HEK293T (cell line): ENCODE measurements around the gene ARMS2.

Experiments used
- CTCF ChIA-PET: fragments of 350-600 bp; formaldehyde crosslinking; extraction: SDS; loops from one replicate; lab custom pipeline; 2021; ENCODE audit warnings: antibody characterized with exemption, inconsistent platforms; lab: Yijun Ruan, JAX
- POLR2A ChIA-PET: fragments of 350-600 bp; formaldehyde crosslinking; extraction: SDS; loops from one replicate; lab custom pipeline; 2020; ENCODE audit warnings: antibody characterized with exemption, inconsistent platforms; lab: Yijun Ruan, JAX
- DNase-seq: peaks from one replicate; pipeline ENCODE4 v3.0.0; 2012; ENCODE audit warnings: mixed read lengths; ENCODE audit errors: extremely low spot score
- ARNT ChIP-seq: fragments of 450-650 bp; IDR thresholded peaks from 2 replicates; pipeline ENCODE4 v1.6.1; 2017; ENCODE audit warnings: mild to moderate bottlenecking
- BHLHE40 ChIP-seq: fragments of 450-650 bp; IDR thresholded peaks from 2 replicates; pipeline ENCODE4 v1.6.1; 2016; ENCODE audit warnings: mild to moderate bottlenecking, moderate library complexity, borderline replicate concordance
- CTBP1 ChIP-seq: fragments of 450-650 bp; IDR thresholded peaks from 2 replicates; pipeline ENCODE4 v1.6.1; 2016; ENCODE audit warnings: borderline replicate concordance
- ELF4 ChIP-seq: fragments of 450-650 bp; IDR thresholded peaks from 2 replicates; pipeline ENCODE4 v1.6.1; 2017; ENCODE audit warnings: antibody characterized with exemption
- FOXA1 ChIP-seq: fragments of 450-650 bp; IDR thresholded peaks from 2 replicates; pipeline ENCODE4 v1.6.1; 2016; ENCODE audit warnings: mild to moderate bottlenecking
- FOXK2 ChIP-seq: fragments of 450-650 bp; IDR thresholded peaks from 2 replicates; pipeline ENCODE4 v1.6.1; 2016; ENCODE audit warnings: mild to moderate bottlenecking
- FOXM1 ChIP-seq: fragments of 450-650 bp; IDR thresholded peaks from 2 replicates; pipeline ENCODE4 v1.6.1; 2017; ENCODE audit warnings: mild to moderate bottlenecking, borderline replicate concordance
- HDGF ChIP-seq: fragments of 450-650 bp; IDR thresholded peaks from 2 replicates; pipeline ENCODE4 v1.6.1; 2017; ENCODE audit warnings: antibody characterized with exemption, borderline replicate concordance
- L3MBTL2 ChIP-seq: fragments of 450-650 bp; conservative IDR thresholded peaks from 2 replicates; pipeline ENCODE4 v1.6.1; 2016; ENCODE audit warnings: mild to moderate bottlenecking
- LEF1 ChIP-seq: fragments of 450-650 bp; IDR thresholded peaks from 2 replicates; pipeline ENCODE4 v1.6.1; 2017; ENCODE audit warnings: mild to moderate bottlenecking, borderline replicate concordance
- NFRKB ChIP-seq: fragments of 450-650 bp; IDR thresholded peaks from 2 replicates; pipeline ENCODE4 v1.6.1; 2016; ENCODE audit warnings: mild to moderate bottlenecking, moderate library complexity
- SP1 ChIP-seq: fragments of 450-650 bp; IDR thresholded peaks from 2 replicates; pipeline ENCODE4 v1.6.1; 2017
- SUZ12 ChIP-seq: fragments of 450-650 bp; IDR thresholded peaks from 2 replicates; pipeline ENCODE4 v1.6.1; 2016; ENCODE audit warnings: mild to moderate bottlenecking
- TARDBP ChIP-seq: fragments of 450-650 bp; IDR thresholded peaks from 2 replicates; pipeline ENCODE4 v1.6.1; 2016
- ZNF384 ChIP-seq: fragments of 450-650 bp; IDR thresholded peaks from 2 replicates; pipeline ENCODE4 v1.6.1; 2016
- TF ChIP-seq, protein P1 (sequence below): fragments of 450-650 bp; IDR thresholded peaks from 2 replicates; pipeline ENCODE4 v1.6.1; 2016

ARMS2 gene

DNA sequence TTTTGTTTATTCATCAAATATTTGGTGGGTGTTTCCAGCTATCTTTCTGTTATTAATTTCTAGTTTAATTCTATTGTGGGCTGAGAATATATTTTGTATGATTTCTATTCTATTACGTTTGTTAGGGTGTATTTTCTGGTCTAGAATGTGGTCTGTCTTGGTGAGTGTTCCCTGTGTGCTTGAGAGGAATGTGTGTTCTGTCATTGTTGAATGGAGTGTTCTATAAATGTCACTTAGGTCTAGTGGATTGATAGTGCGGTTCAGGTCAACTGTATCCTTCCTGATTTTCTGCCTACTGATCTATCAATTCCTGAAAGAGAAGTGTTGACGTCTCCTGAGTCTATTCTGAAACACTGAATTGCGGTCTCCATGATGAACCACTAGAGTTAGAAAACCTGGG is 15.4 kb downstream of the ARMS2 start:
- DNase-seq = no peak
- POLR2A ChIA-PET = no interaction called here
- CTCF ChIA-PET = no interaction called here
- TF ChIP-seq ARNT = no peak
- TF ChIP-seq SUZ12 = no peak
- TF ChIP-seq BHLHE40 = no peak
- TF ChIP-seq HDGF = no peak
- TF ChIP-seq TARDBP = no peak
- TF ChIP-seq LEF1 = no peak
- no peak for TF ChIP-seq FOXA1
- no peak for TF ChIP-seq SP1
- no peak for TF ChIP-seq CTBP1
- TF ChIP-seq ELF4 = no peak
- TF ChIP-seq FOXM1 = no peak
- no peak for TF ChIP-seq ZNF384
- TF ChIP-seq, protein P1, sequence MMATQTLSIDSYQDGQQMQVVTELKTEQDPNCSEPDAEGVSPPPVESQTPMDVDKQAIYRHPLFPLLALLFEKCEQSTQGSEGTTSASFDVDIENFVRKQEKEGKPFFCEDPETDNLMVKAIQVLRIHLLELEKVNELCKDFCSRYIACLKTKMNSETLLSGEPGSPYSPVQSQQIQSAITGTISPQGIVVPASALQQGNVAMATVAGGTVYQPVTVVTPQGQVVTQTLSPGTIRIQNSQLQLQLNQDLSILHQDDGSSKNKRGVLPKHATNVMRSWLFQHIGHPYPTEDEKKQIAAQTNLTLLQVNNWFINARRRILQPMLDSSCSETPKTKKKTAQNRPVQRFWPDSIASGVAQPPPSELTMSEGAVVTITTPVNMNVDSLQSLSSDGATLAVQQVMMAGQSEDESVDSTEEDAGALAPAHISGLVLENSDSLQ = no peak
- no peak for TF ChIP-seq FOXK2
- TF ChIP-seq NFRKB = no peak
- no peak for TF ChIP-seq L3MBTL2

- no peak for DNase-seq
- POLR2A ChIA-PET = no interaction called here
- no peak for TF ChIP-seq LEF1
- no peak for TF ChIP-seq SP1
- TF ChIP-seq FOXK2 = no peak
- TF ChIP-seq BHLHE40 = no peak
- TF ChIP-seq FOXM1 = no peak
- no peak for TF ChIP-seq ZNF384
- TF ChIP-seq SUZ12 = no peak
- TF ChIP-seq, protein P1 = no peak
- no peak for TF ChIP-seq ARNT
- no peak for TF ChIP-seq ELF4
- no peak for TF ChIP-seq CTBP1
- CTCF ChIA-PET = no interaction called here
These were observed 17.2 kb downstream of the ARMS2 start for GRCh38 chr10:122471531-122472177.

DNA sequence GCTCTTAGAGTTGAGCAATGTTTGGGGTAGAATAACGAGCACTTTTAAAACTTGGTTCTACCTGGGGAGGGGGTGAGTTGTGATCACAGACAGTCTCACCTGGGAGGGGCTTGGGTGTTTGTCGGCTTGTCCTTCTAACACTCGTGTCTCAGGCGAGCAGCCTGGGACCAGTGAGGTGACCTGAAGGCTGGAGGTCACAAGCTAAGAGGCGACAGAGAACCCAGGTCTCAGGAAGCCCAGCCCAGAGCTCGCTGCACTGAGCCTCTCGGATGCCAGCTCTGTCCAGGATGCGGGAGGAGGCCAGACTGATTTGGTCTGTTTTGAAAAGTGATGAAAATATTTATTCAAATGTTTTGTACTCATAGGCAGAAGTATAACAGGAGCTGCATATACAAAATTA is 18.7 kb downstream of the ARMS2 start:
- TF ChIP-seq HDGF = no peak
- TF ChIP-seq BHLHE40 = no peak
- TF ChIP-seq, protein P1 = no peak
- no peak for TF ChIP-seq FOXK2
- TF ChIP-seq FOXM1 = no peak
- TF ChIP-seq SUZ12 = no peak
- no peak for TF ChIP-seq LEF1
- TF ChIP-seq L3MBTL2 = no peak
- no peak for TF ChIP-seq ARNT
- no peak for TF ChIP-seq CTBP1
- no peak for TF ChIP-seq NFRKB
- TF ChIP-seq SP1 = no peak
- POLR2A ChIA-PET = interaction anchor here (0.7 kb wide), 1 partner anchor 99 kb away, joined by 3 read pairs; the partner anchor contains the start of gene PLEKHA1
- CTCF ChIA-PET = interaction anchor here (1.4 kb wide), 1 partner anchor 90 kb away, joined by 3 read pairs; no protein-coding TSS in a partner anchor
- no peak for DNase-seq

DNA sequence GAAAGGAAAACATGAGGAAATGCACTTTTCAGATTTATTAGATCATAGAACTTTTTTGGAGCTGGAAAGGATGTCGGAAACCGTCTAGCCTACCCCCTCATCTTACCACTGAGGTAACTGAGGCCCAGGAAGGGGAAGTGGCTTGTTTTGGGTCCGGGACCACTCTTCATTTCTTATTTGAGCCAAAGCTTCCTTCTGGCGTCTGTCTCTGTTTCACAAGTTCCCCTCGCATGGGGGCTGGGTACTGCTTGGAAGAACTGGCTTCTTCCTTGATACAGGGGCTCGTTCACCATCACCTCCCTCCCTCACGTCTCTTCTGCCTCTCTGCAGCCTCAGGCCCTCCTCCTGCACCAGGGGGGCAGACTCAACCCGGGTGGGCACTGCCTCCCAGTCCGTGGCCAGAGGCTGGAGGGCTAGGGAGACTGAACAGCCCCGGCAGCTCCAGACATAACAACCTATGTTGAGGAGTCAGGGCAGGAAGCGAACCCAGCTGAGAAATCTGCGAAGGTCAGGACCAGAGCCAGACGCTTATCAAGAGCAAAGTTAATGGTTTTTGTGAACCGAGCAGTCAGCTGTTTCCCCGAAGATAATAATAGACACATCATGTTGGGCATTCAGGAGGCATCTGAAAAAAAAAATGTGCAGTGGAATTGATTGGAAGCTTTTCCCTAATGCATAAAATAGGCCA is 19.8 kb downstream of the ARMS2 start:
- ChIA-PET POLR2A (no interaction called here), CTCF (interaction anchor here (0.5 kb wide), 1 partner anchor 141 kb away, joined by 3 read pairs; no protein-coding TSS in a partner anchor)
- no peak for TF ChIP-seq BHLHE40
- no peak for TF ChIP-seq CTBP1
- TF ChIP-seq SUZ12 = no peak
- no peak for TF ChIP-seq NFRKB
- TF ChIP-seq HDGF = no peak
- TF ChIP-seq FOXM1 = no peak
- TF ChIP-seq ELF4 = no peak
- no peak for TF ChIP-seq LEF1
- TF ChIP-seq TARDBP = no peak
- no peak for DNase-seq

- ChIA-PET POLR2A (no interaction called here), CTCF (interaction anchor here (0.5 kb wide), 1 partner anchor 142 kb away, joined by 3 read pairs; no protein-coding TSS in a partner anchor)
- DNase-seq = no peak
- TF ChIP-seq FOXK2 = no peak
- TF ChIP-seq ELF4 = no peak
- TF ChIP-seq L3MBTL2 = no peak
- TF ChIP-seq LEF1 = no peak
- TF ChIP-seq FOXM1 = no peak
- TF ChIP-seq SUZ12 = no peak
These were observed 20.6 kb downstream of the ARMS2 start for GRCh38 chr10:122475100-122475499.
